Neural cell (in vitro differentiated cells): ENCODE data around the gene COL5A1. TPM values are rescaled to one million over a fixed set of nuclear protein-coding genes. Genes with fewer than 3 reads are reported as not detected.
A peak's percentile ranks its signal among the peaks of the same experiment; 100 is the strongest.

ENCODE experiments used
- H2AFZ ChIP-seq: fragments of 200-600, 300-800 bp; sonication (generic), shearing (Covaris generic); 2 replicates; pipeline ENCODE4 v1.6.0; 2014; ENCODE audit warnings: low read depth, mild to moderate bottlenecking, antibody characterized with exemption, low read length, moderate library complexity
- H3F3A ChIP-seq: fragments of 200-600 bp; shearing (Covaris generic); 2 replicates; pipeline ENCODE4 v1.6.1; 2016; ENCODE audit warnings: mild to moderate bottlenecking, moderate library complexity, mixed read lengths, antibody characterized with exemption, low read length; ENCODE audit not compliant: insufficient read depth, poor library complexity, severe bottlenecking
- H3K27ac ChIP-seq: fragments of 200-600, 300-800 bp; sonication (generic), shearing (Covaris generic); 2 replicates; pipeline ENCODE4 v1.5.1; 2014; ENCODE audit warnings: mild to moderate bottlenecking, low read length, moderate library complexity
- H3K27me3 ChIP-seq: fragments of 300-800, 200-600 bp; sonication (generic), shearing (Covaris generic); 2 replicates; pipeline ENCODE4 v1.6.0; 2014; ENCODE audit warnings: mild to moderate bottlenecking, low read depth, low read length, moderate library complexity; ENCODE audit not compliant: insufficient read depth
- H3K36me3 ChIP-seq: fragments of 300-800, 200-600 bp; sonication (generic), shearing (Covaris generic); 2 replicates; pipeline ENCODE4 v1.5.1; 2014; ENCODE audit warnings: mild to moderate bottlenecking, antibody characterized with exemption, low read length, moderate library complexity; ENCODE audit not compliant: insufficient read depth
- H3K4me2 ChIP-seq: fragments of 300-800, 200-600 bp; sonication (generic), shearing (Covaris generic); 2 replicates; pipeline ENCODE4 v1.6.0; 2014; ENCODE audit warnings: mild to moderate bottlenecking, low read length
- H3K4me3 ChIP-seq: fragments of 300-800, 200-600 bp; sonication (generic), shearing (Covaris generic); 2 replicates; pipeline ENCODE4 v1.5.1; 2014; ENCODE audit warnings: mild to moderate bottlenecking, low read length, moderate library complexity
- H3K79me2 ChIP-seq: fragments of 200-600 bp; shearing (Covaris generic); replicated peaks from 2 replicates; pipeline ENCODE4 v1.6.0; 2014; ENCODE audit warnings: mild to moderate bottlenecking, low read length, moderate library complexity; ENCODE audit not compliant: insufficient read depth
- H3K9ac ChIP-seq: fragments of 300-800, 200-600 bp; sonication (generic), shearing (Covaris generic); 2 replicates; pipeline ENCODE4 v1.6.1; 2016; ENCODE audit warnings: mild to moderate bottlenecking, low read length, mixed read lengths
- H3K9me2 ChIP-seq: fragments of 200-600 bp; shearing (Covaris generic); 2 replicates; pipeline ENCODE4 v1.6.1; 2016; ENCODE audit warnings: mild to moderate bottlenecking, low read length, mixed read lengths; ENCODE audit not compliant: insufficient read depth
- H3K9me3 ChIP-seq: fragments of 200-600, 300-800 bp; sonication (generic), shearing (Covaris generic); 2 replicates; pipeline ENCODE4 v1.6.1; 2016; ENCODE audit warnings: mild to moderate bottlenecking, mixed run types, low read length, moderate library complexity, mixed read lengths
- H4K20me1 ChIP-seq: fragments of 200-600 bp; shearing (Covaris generic); 2 replicates; pipeline ENCODE4 v1.6.1; 2016; ENCODE audit warnings: mild to moderate bottlenecking, mixed run types; ENCODE audit not compliant: insufficient read depth
- EP300 ChIP-seq: fragments of 450-650 bp; conservative IDR thresholded peaks from 2 replicates; pipeline ENCODE4 v1.6.1; 2014; ENCODE audit warnings: antibody characterized with exemption, mild to moderate bottlenecking, moderate library complexity; ENCODE audit not compliant: poor library complexity, severe bottlenecking
- EZH2 ChIP-seq: fragments of 200-600, 300-800 bp; shearing (Covaris generic), sonication (generic); IDR thresholded peaks from 2 replicates; pipeline ENCODE4 v1.6.1; 2014; ENCODE audit warnings: antibody characterized with exemption, low read length, borderline replicate concordance, mild to moderate bottlenecking; ENCODE audit not compliant: insufficient read depth, poor library complexity, severe bottlenecking
- MXI1 ChIP-seq: fragments of 450-650 bp; conservative IDR thresholded peaks from 2 replicates; pipeline ENCODE4 v1.6.1; 2014; ENCODE audit warnings: antibody characterized with exemption, mild to moderate bottlenecking; ENCODE audit not compliant: poor library complexity, severe bottlenecking
- POLR2AphosphoS5 ChIP-seq: IDR thresholded peaks from 2 replicates; pipeline ENCODE4 v1.6.1; 2012
- RAD21 ChIP-seq: fragments of 450-650 bp; conservative IDR thresholded peaks from 2 replicates; pipeline ENCODE4 v1.6.1; 2014; ENCODE audit warnings: antibody characterized with exemption, mild to moderate bottlenecking, moderate library complexity
- SMC3 ChIP-seq: fragments of 450-650 bp; conservative IDR thresholded peaks from 2 replicates; pipeline ENCODE4 v1.6.1; 2014; ENCODE audit warnings: antibody characterized with exemption, mild to moderate bottlenecking, moderate library complexity; ENCODE audit not compliant: poor library complexity
- TAF1 ChIP-seq: IDR thresholded peaks from 2 replicates; pipeline ENCODE4 v1.6.1; 2012; ENCODE audit warnings: low read depth
- polyA plus RNA-seq: library from polyadenylated mRNA; depleted of rRNA; stranded (reverse); fragments of >200 nt; gene quantifications from 2 replicates; pipeline ENCODE4 v1.2.3, GENCODE V29; 2014
- TF ChIP-seq, protein P1 (sequence below): IDR thresholded peaks from 2 replicates; pipeline ENCODE4 v1.6.1; 2012; ENCODE audit warnings: borderline replicate concordance
- TF ChIP-seq, protein P2 (sequence below): fragments of 450-650 bp; IDR thresholded peaks from 2 replicates; pipeline ENCODE4 v1.5.1; 2014; ENCODE audit warnings: antibody characterized with exemption, mild to moderate bottlenecking, moderate library complexity; ENCODE audit not compliant: poor library complexity, severe bottlenecking

The COL5A1 gene
- polyA plus RNA-seq, 1 donor from 2014 or later = not detected

DNA sequence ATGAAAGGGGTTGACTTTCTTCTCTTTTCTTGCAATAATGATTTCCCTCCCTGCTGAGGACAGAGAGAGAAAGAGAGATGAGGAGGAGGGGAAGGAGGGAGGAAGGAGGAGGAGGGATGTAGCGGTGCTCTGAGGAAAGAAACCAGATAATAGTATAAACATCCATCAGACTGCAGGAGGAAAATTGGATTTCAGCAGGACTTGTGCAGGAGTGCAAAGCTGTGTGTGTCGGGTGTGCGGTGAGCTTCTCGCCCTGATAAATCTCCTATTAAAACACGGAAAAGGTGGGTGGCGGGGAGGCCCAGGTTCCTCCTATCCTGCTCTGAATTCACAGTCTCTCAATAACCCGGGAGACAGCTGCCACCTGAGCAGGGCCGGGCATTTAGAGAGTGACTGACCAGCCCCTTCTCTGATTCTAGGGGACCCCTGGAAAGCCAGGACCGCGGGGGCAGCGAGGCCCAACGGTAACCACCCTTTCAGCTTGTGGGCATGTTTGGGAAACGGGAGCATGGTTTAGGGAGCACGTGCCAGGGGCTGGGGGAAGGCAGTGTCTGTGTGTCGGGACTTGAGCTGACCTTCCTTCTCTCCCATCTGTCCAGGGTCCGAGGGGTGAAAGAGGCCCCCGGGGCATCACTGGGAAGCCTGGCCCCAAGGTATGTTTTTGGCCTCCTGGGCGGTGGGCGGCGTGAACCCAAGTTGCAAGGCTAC lies 153.2 kb downstream of the COL5A1 start:
- Histone ChIP-seq H3K9me3 (no peaks in the 10 kb centered on the region), H2AFZ (no peak overlapping the region), H3K27me3 (no peaks in the 10 kb centered on the region), H3F3A (no peaks in the 10 kb centered on the region), H3K36me3 (no peaks in the 10 kb centered on the region), H3K9me2 (no peaks in the 10 kb centered on the region), H3K9ac (peak overlapping the region; percentile 23), H3K4me3 (no peak overlapping the region), H3K79me2 (no peaks in the 10 kb centered on the region), H4K20me1 (no peaks in the 10 kb centered on the region), H3K4me2 (peak overlapping the region; percentile 9), H3K27ac (no peak overlapping the region)
- TF ChIP-seq POLR2AphosphoS5 (peak; percentile 20), TAF1 (no peak)

DNA sequence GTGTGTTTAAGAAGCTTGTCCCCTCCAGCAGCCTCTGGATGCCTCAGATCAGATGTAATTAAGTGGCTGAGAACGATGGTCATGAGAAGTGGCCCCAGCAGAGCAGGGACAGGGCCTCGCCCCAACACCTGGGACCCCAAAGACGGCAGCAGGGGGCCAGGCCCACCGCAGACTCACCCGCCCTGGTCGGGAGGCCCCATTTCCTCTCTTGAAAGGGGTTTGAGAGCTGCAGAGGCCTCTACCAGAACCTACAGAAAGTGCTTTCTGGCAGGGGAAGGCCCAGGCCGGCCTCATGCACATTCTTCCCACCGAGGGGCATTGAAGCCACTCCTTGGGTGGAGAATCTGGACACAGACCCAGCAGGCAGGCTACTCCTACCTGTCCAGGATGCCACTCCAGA lies 153.8 kb downstream of the COL5A1 start:
- no peaks in the 10 kb centered on the region for H3K27me3 ChIP-seq
- H4K20me1 ChIP-seq = no peaks in the 10 kb centered on the region
- no peaks in the 10 kb centered on the region for H3F3A ChIP-seq
- no peaks in the 10 kb centered on the region for H3K36me3 ChIP-seq
- no peaks in the 10 kb centered on the region for H3K79me2 ChIP-seq
- no peak overlapping the region for H3K9ac ChIP-seq
- H3K4me2 ChIP-seq = no peak overlapping the region
- no peak for TF ChIP-seq EZH2
- TF ChIP-seq, protein P1, sequence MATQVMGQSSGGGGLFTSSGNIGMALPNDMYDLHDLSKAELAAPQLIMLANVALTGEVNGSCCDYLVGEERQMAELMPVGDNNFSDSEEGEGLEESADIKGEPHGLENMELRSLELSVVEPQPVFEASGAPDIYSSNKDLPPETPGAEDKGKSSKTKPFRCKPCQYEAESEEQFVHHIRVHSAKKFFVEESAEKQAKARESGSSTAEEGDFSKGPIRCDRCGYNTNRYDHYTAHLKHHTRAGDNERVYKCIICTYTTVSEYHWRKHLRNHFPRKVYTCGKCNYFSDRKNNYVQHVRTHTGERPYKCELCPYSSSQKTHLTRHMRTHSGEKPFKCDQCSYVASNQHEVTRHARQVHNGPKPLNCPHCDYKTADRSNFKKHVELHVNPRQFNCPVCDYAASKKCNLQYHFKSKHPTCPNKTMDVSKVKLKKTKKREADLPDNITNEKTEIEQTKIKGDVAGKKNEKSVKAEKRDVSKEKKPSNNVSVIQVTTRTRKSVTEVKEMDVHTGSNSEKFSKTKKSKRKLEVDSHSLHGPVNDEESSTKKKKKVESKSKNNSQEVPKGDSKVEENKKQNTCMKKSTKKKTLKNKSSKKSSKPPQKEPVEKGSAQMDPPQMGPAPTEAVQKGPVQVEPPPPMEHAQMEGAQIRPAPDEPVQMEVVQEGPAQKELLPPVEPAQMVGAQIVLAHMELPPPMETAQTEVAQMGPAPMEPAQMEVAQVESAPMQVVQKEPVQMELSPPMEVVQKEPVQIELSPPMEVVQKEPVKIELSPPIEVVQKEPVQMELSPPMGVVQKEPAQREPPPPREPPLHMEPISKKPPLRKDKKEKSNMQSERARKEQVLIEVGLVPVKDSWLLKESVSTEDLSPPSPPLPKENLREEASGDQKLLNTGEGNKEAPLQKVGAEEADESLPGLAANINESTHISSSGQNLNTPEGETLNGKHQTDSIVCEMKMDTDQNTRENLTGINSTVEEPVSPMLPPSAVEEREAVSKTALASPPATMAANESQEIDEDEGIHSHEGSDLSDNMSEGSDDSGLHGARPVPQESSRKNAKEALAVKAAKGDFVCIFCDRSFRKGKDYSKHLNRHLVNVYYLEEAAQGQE = no peak
- TF ChIP-seq, protein P2, sequence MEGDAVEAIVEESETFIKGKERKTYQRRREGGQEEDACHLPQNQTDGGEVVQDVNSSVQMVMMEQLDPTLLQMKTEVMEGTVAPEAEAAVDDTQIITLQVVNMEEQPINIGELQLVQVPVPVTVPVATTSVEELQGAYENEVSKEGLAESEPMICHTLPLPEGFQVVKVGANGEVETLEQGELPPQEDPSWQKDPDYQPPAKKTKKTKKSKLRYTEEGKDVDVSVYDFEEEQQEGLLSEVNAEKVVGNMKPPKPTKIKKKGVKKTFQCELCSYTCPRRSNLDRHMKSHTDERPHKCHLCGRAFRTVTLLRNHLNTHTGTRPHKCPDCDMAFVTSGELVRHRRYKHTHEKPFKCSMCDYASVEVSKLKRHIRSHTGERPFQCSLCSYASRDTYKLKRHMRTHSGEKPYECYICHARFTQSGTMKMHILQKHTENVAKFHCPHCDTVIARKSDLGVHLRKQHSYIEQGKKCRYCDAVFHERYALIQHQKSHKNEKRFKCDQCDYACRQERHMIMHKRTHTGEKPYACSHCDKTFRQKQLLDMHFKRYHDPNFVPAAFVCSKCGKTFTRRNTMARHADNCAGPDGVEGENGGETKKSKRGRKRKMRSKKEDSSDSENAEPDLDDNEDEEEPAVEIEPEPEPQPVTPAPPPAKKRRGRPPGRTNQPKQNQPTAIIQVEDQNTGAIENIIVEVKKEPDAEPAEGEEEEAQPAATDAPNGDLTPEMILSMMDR = no peak
- TF ChIP-seq SMC3 = no peak
- no peak for TF ChIP-seq RAD21
- no peak for TF ChIP-seq POLR2AphosphoS5
- TF ChIP-seq TAF1 = no peak
- no peak for TF ChIP-seq EP300
- no peak for TF ChIP-seq MXI1
- no peak overlapping the region for H3K4me3 ChIP-seq
- no peak overlapping the region for H3K27ac ChIP-seq
- H3K9me3 ChIP-seq = no peaks in the 10 kb centered on the region
- H2AFZ ChIP-seq = no peak overlapping the region
- H3K9me2 ChIP-seq = no peaks in the 10 kb centered on the region
